IMR-90 (cell line): ENCODE data around the gene SOX9.

ENCODE experiments used
- CHD1 ChIP-seq: IDR thresholded peaks from 2 replicates; pipeline ENCODE4 v1.6.1; 2012; ENCODE audit warnings: low read depth, low read length, improper control_type of control experiment
- CTCF ChIP-seq: conservative IDR thresholded peaks from 2 replicates; pipeline ENCODE4 v1.5.1; 2012; ENCODE audit warnings: mild to moderate bottlenecking, low read depth, low read length, improper control_type of control experiment
- ELK1 ChIP-seq: fragments of 150-350 bp; IDR thresholded peaks from 2 replicates; pipeline ENCODE4 v1.6.1; 2016; ENCODE audit warnings: low read depth, mild to moderate bottlenecking, low read length, moderate library complexity, borderline replicate concordance
- MAFK ChIP-seq: IDR thresholded peaks from 2 replicates; pipeline ENCODE4 v1.6.1; 2012; ENCODE audit warnings: low read depth, low read length, improper control_type of control experiment
- NFE2L2 ChIP-seq: fragments of 150-350 bp; IDR thresholded peaks from 2 replicates; pipeline ENCODE4 v1.6.1; 2016; ENCODE audit warnings: low read depth, mild to moderate bottlenecking, low read length
- POLR2A ChIP-seq: IDR thresholded peaks from 2 replicates; pipeline ENCODE4 v1.6.1; 2012; ENCODE audit warnings: mild to moderate bottlenecking, low read depth, low read length
- RFX5 ChIP-seq: IDR thresholded peaks from 2 replicates; pipeline ENCODE4 v1.8.0; 2012; ENCODE audit warnings: low read depth, mild to moderate bottlenecking, low read length, moderate library complexity
- USF2 ChIP-seq: fragments of 150-350 bp; IDR thresholded peaks from 2 replicates; pipeline ENCODE4 v1.6.1; 2017; ENCODE audit warnings: mild to moderate bottlenecking, antibody characterized with exemption, low read length, low read depth

DNA sequence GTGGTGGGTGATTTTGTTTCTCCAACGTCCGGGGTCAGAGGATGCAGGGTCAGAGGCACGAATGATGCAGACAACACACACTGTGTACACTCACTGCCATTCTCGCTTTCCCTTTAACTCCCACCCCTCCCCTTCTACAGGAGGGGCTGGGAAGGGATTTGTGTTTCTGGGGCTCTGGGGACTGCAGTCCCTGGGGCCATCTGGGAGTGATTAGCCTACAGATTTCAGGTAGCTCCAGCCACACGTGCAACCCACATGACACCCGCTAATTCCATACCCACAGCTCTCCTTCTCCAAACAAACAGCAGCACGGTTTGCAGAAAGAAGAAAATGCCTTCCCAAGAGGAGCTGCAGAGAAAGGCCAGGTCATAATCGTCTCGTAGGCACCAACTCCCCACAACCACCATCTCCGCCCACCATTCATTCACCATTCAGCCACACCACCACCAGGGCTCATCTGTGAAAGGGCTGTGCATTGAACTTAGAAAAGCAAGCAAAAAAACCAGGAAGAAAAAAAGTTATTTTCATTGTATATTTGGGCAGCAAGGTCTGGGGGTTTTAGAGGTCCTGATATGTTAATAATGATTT, 9.4 kb upstream of the SOX9 start:
- TF ChIP-seq CTCF (no peak), POLR2A (no peak), RFX5 (no peak), NFE2L2 (no peak), MAFK (no peak), CHD1 (no peak), USF2 (no peak), ELK1 (no peak)
